Right cardiac atrium (tissue), 5 donors: ENCODE results near the gene RTP2. TPM values are rescaled to one million over a fixed set of nuclear protein-coding genes. Genes with fewer than 3 reads are reported as not detected.

ENCODE experiments used
- ATAC-seq, 2 donors: fragments of 200-7000 bp; cut with Tn5 transposase; one replicate each; pipeline versions ENCODE4 v1.8.0 to v1.9.1; 2020; ENCODE audit warnings: moderate library complexity in 2 of 2, mild to moderate bottlenecking in 1 of 2
- DNase-seq, 3 donors: peaks; one replicate each; pipeline ENCODE4 v3.0.0-alpha.2; 2020
- H3K27ac ChIP-seq: one replicate; pipeline ENCODE4 v1.5.1; 2013; ENCODE audit warnings: mild to moderate bottlenecking, low read length, control low read depth, moderate library complexity
- H3K27me3 ChIP-seq: one replicate; pipeline ENCODE4 v1.6.1; 2013; ENCODE audit not compliant: control insufficient read depth, insufficient read depth
- H3K4me1 ChIP-seq: one replicate; pipeline ENCODE4 v1.6.1; 2013; ENCODE audit warnings: low read length; ENCODE audit not compliant: control insufficient read depth, insufficient read depth
- H3K4me3 ChIP-seq: one replicate; pipeline ENCODE4 v1.5.1; 2013; ENCODE audit warnings: low read length, control low read depth
- H3K9me3 ChIP-seq: one replicate; pipeline ENCODE4 v1.6.1; 2013; ENCODE audit warnings: low read length; ENCODE audit not compliant: control insufficient read depth
- WGBS: extraction: QIAGEN DNeasy Blood & Tissue Kit; methylation state at CpG from one replicate; pipeline ENCODE4 v1.1.7; 2013; 5-methylcytosine and 5-hydroxymethylcytosine counted together
- intact Hi-C, 4 donors: fragments of 100-400 bp; cut with DNase I; formaldehyde crosslinking; loops; one replicate each; pipeline versions ENCODE4 v1.11.0 to v1.14.0; 2022 to 2023
- polyA plus RNA-seq: library from polyadenylated mRNA; stranded (reverse); fragments of 200-250 nt; gene quantifications from one replicate; pipeline ENCODE4 v1.2.3, GENCODE V29; 2013
- total RNA-seq, 4 donors: library from RNA; stranded (reverse); fragmentation: NEBNext Ultra II Directional; extraction: Animal tissue kit (Norgen Biotek cat#: 25700); gene quantifications; one replicate each; pipeline ENCODE4 v1.2.1, GENCODE V29; 2021
- donor health status: healthy with polysubstance abuse.
- donor health status: DM: no; HTN: yes; CAD: no.
- donor health status: DM: no; HTN: no; CAD: no.
- donor health status: DM: no; HTN: yes; CAD: no; lungs with severe emphysema.
- donor health status: DM: yes; HTN: yes; CAD: no.

RTP2 gene
- total and polyA plus RNA-seq, 5 donors, result not detected

- 85% methylated on average over 7 of the region's 7 CpGs for WGBS
- Histone ChIP-seq H3K9me3 (no peaks in the 10 kb centered on the region), H3K27me3 (no peaks in the 10 kb centered on the region), H3K4me1 (no peaks in the 10 kb centered on the region), H3K27ac (no peak overlapping the region), H3K4me3 (no peak overlapping the region)
- intact Hi-C loops, result no loop called here
- ATAC-seq (no peak), DNase-seq (no peak)
Observed at GRCh38 chr3:187725653-187726370, 23.5 kb upstream of the RTP2 start.

GRCh38 chr3:187725224-187725623, 22.9 kb upstream of the RTP2 start:
- Histone ChIP-seq H3K9me3 (no peaks in the 10 kb centered on the region), H3K4me1 (no peaks in the 10 kb centered on the region), H3K4me3 (no peak overlapping the region), H3K27me3 (no peaks in the 10 kb centered on the region), H3K27ac (no peak overlapping the region)
- 91% methylated on average over 22 of the region's 22 CpGs for WGBS
- peak; percentile 8 to 17 for ATAC-seq
- intact Hi-C loops, result no loop called here
- peak in 2 of 3 donors; percentile 33 to 42 for DNase-seq

GRCh38 chr3:187722206-187722612, 19.9 kb upstream of the RTP2 start:
- WGBS, result 89% methylated on average over 10 of the region's 10 CpGs
- Histone ChIP-seq H3K4me1 (no peaks in the 10 kb centered on the region), H3K27ac (no peak overlapping the region), H3K9me3 (no peaks in the 10 kb centered on the region), H3K4me3 (no peak overlapping the region), H3K27me3 (no peaks in the 10 kb centered on the region)
- ATAC-seq (no peak), DNase-seq (no peak)
- intact Hi-C loops, result no loop called here

- ATAC-seq (no peak), DNase-seq (no peak)
- intact Hi-C loops, result no loop called here
- Histone ChIP-seq H3K27ac (no peak overlapping the region), H3K9me3 (no peaks in the 10 kb centered on the region), H3K27me3 (no peaks in the 10 kb centered on the region), H3K4me1 (no peaks in the 10 kb centered on the region), H3K4me3 (no peak overlapping the region)
- WGBS, result 92% methylated on average over 8 of the region's 8 CpGs
Observed at GRCh38 chr3:187721055-187721454, 18.7 kb upstream of the RTP2 start.

- intact Hi-C loops, result no loop called here
- ATAC-seq, result no peak
- no peak overlapping the region for H3K4me3 ChIP-seq
- no peaks in the 10 kb centered on the region for H3K27me3 ChIP-seq
- 93% methylated on average over 2 of the region's 2 CpGs for WGBS
- DNase-seq, result no peak
- H3K27ac ChIP-seq, result no peak overlapping the region
- no peaks in the 10 kb centered on the region for H3K4me1 ChIP-seq
- no peaks in the 10 kb centered on the region for H3K9me3 ChIP-seq
Observed at GRCh38 chr3:187720337-187720670, 17.9 kb upstream of the RTP2 start.

GRCh38 chr3:187719628-187720336, 17.4 kb upstream of the RTP2 start:
- WGBS, result 65% methylated on average over 6 of the region's 6 CpGs
- Histone ChIP-seq H3K27me3 (no peaks in the 10 kb centered on the region), H3K9me3 (no peaks in the 10 kb centered on the region), H3K4me1 (no peaks in the 10 kb centered on the region), H3K27ac (no peak overlapping the region), H3K4me3 (no peak overlapping the region)
- DNase-seq (peak in 1 of 3 donors; percentile 64), ATAC-seq (peak; percentile 47 to 59)
- intact Hi-C loops, result loop anchor here in 1 of 4 donors (10.0 kb wide), 1 partner anchor 405 kb away; no protein-coding TSS in a partner anchor

GRCh38 chr3:187718802-187719201, 16.4 kb upstream of the RTP2 start:
- H3K9me3 ChIP-seq, result no peaks in the 10 kb centered on the region
- H3K4me1 ChIP-seq, result no peaks in the 10 kb centered on the region
- DNase-seq, result no peak
- intact Hi-C loops, result loop anchor here in 1 of 4 donors (10.0 kb wide), 1 partner anchor 404 kb away; no protein-coding TSS in a partner anchor
- no peak for ATAC-seq
- no peaks in the 10 kb centered on the region for H3K27me3 ChIP-seq
- H3K27ac ChIP-seq, result no peak overlapping the region
- WGBS, result 95% methylated on average over 5 of the region's 5 CpGs
- H3K4me3 ChIP-seq, result no peak overlapping the region

- DNase-seq, result no peak
- no peaks in the 10 kb centered on the region for H3K9me3 ChIP-seq
- H3K4me1 ChIP-seq, result no peaks in the 10 kb centered on the region
- 48% methylated on average over 1 of the region's 1 CpG for WGBS
- no peak overlapping the region for H3K27ac ChIP-seq
- no peak overlapping the region for H3K4me3 ChIP-seq
- intact Hi-C loops, result loop anchor here in 1 of 4 donors (10.0 kb wide), 1 partner anchor 403 kb away; no protein-coding TSS in a partner anchor
- ATAC-seq, result no peak
- no peaks in the 10 kb centered on the region for H3K27me3 ChIP-seq
Observed at GRCh38 chr3:187717572-187717971, 15.2 kb upstream of the RTP2 start.

GRCh38 chr3:187714404-187714979, 12.1 kb upstream of the RTP2 start:
- WGBS, result 23% methylated on average over 4 of the region's 4 CpGs
- Histone ChIP-seq H3K9me3 (no peaks in the 10 kb centered on the region), H3K27me3 (no peaks in the 10 kb centered on the region), H3K4me3 (no peak overlapping the region), H3K4me1 (no peaks in the 10 kb centered on the region), H3K27ac (no peak overlapping the region)
- DNase-seq, result peak in 2 of 3 donors; percentile 39 to 72
- peak; percentile 83 to 86 for ATAC-seq
- intact Hi-C loops, result loop anchor here in 1 of 4 donors (10.0 kb wide), 1 partner anchor 400 kb away; no protein-coding TSS in a partner anchor

GRCh38 chr3:187713504-187713903, 11.1 kb upstream of the RTP2 start:
- peak; percentile 57 to 65 for ATAC-seq
- intact Hi-C loops, result loop anchor here in 1 of 4 donors (10.0 kb wide), 1 partner anchor 399 kb away; no protein-coding TSS in a partner anchor

GRCh38 chr3:187709155-187709554, 6.8 kb upstream of the RTP2 start:
- no peak overlapping the region for H3K4me3 ChIP-seq
- intact Hi-C loops, result no loop called here

More at GRCh38 chr3:187713504-187713903, 11.1 kb upstream of the RTP2 start:
- no peaks in the 10 kb centered on the region for H3K9me3 ChIP-seq
- WGBS, result 79% methylated on average over 2 of the region's 2 CpGs
- H3K27ac ChIP-seq, result no peak overlapping the region
- no peaks in the 10 kb centered on the region for H3K4me1 ChIP-seq
- no peak overlapping the region for H3K4me3 ChIP-seq
- DNase-seq, result no peak
- H3K27me3 ChIP-seq, result no peaks in the 10 kb centered on the region

More at GRCh38 chr3:187709155-187709554, 6.8 kb upstream of the RTP2 start:
- Histone ChIP-seq H3K27me3 (no peaks in the 10 kb centered on the region), H3K4me1 (peaks cover 1% of the 10 kb centered on the region), H3K9me3 (no peaks in the 10 kb centered on the region), H3K27ac (no peak overlapping the region)
- no peak for DNase-seq
- no peak for ATAC-seq
- WGBS, result 77% methylated on average over 4 of the region's 4 CpGs
